NCI-H1417 treated with DMSO at 0.1 percent for 48 hours (cell line): ENCODE data around the gene MAPK8IP2.
"Not testable (repeated sequence)": the region's sequence is repeated elsewhere in the genome, so short reads cannot be mapped to it uniquely, and the experiment has no call there.

Experiments
- DNase-seq: peaks from one replicate; lab custom pipeline; 2025; lab: John Stamatoyannopoulos, UW

Gene MAPK8IP2

DNA sequence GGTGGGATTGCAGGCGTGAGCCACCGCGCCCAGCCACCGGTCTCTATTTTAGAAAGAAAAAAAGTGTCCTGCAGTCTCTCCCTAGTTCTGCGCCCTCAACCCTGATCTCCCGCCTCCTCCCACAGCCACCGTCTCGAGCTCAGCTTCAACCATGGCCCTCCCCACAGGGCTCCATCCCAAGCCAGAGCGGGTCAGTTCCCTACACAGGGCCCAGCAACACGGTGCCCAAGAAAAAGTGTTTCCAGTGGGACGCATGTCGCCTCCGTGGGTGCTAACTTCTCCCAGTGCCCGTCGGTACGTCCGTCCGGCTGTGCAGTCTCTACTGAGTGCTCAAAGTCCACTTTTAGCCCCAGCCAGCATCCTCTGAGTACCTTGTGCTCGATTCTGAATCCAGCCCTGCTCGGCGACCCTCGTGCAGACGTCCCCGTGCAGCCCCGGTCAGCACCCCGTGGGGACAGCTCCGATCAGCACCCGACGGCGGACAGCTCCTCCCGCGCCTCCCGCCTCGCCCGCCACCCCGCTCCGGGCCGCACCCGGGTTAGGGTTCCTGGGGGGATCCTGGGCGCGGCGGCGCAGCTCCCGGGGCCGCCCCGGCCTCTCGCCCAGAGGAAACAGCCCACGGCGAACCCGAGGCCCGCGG lies 657 bp upstream of the MAPK8IP2 start:
- no peak for DNase-seq

DNA sequence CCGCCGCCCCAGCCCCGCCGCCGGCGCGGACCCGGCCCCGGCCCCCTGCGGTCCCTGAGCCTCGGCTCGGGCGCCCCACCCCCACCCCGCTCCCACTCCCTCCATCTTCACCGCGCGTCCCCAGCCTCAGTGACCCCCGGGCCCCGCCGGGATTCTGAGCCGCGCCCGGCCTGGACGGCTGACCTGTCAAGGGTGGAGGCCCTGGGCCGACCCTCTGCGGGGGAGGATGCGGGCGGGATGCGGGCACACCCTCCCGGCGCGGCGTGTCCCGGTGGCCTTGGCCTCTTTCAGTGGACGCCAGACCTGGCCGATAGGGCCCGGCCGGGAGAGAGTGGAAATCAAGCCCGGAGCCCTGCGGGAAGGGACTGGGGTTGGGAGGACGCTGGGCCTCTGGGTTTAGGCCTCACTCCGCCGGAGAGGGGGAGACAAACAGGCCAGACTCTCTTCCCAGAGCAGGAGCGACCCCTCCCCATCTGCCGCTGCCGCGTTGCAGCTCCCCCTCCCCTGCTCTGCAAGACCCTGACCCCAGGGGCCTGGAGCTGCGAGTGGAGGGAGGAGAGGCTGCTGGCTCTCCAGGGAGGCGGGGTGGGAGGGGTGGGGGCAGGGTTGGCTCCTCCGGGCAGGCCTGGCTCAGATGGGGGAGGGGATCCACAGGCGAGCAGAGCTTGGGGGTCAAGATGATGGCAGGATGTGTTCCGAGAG lies 525 bp downstream of the MAPK8IP2 start:
- DNase-seq = no peak

DNA sequence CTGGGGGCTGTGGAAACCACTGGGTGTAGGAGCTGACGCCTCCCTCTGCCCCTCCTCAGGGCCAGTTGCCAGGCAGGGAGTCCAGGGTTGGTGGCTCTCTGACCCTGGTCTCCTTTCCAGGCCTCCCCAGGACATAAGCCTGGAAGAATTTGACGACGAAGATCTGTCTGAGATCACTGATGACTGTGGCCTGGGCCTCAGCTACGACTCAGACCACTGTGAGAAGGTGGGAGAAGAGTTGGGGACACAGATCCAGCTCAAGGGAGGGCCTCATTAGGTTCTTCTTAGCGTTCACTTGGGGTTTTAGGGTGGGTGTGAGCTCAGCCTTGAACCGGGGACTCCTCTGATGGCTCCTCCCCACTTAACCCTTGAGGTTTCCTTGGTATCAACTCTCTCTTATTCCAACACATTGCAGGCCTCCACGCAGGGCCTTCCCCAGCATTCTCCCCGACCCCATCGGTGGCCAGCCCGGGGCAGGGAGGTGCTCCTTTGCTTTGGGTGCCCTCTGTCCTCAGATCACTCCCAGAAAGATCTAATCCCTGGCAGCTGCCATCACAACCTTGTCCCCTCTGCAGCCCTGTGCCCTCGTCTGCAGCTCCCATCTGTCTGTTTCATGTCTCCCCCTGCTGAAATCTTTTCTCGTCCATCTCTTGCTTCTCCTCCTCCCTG lies 1.2 kb downstream of the MAPK8IP2 start:
- DNase-seq = no peak

DNA sequence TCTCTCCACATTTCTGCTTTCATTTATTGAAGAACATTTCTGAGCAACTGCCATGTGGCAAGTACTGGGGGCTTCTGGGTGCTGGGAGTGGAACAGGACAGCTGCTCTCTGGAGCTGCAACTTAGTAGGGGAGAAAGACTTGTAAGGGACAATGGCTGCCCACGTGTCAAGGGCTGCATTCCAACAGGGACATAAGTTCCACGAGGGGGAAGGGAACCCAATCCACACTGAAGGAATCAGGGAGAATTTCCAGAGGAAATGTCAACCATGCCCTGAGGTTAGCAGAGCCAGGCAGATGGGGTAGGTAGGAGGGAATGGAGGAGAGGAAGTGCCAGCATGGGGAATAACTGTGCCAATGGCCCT lies 1.7 kb downstream of the MAPK8IP2 start:
- DNase-seq = no peak

DNA sequence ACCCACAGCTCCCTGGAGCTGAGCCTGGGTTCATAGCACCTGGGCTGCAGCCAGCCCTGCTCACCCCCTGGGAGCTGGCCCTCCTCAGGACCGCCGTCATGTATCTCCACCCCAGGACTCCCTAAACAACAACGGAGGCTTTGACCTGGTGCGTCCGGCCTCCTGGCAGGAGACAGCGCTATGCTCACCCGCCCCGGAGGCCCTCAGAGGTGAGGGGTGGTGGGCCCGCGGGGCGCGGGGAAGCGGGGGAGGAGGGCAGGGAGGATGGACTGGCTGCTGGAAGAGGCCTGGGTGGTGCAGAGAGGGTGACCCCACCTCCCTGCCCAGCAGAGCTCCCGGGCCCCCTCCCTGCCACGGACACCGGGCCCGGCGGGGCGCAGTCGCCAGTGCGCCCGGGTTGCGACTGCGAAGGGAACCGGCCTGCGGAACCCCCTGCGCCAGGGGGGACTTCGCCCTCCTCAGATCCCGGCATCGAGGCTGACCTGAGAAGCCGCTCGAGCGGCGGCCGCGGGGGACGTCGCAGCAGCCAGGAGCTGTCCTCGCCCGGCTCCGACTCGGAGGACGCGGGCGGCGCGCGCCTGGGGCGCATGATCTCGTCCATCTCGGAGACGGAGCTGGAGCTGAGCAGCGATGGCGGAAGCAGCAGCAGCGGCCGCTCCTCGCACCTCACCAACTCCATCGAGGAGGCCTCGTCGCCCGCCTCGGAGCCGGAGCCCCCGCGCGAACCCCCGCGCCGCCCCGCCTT lies 3.1 kb downstream of the MAPK8IP2 start:
- no peak for DNase-seq

DNA sequence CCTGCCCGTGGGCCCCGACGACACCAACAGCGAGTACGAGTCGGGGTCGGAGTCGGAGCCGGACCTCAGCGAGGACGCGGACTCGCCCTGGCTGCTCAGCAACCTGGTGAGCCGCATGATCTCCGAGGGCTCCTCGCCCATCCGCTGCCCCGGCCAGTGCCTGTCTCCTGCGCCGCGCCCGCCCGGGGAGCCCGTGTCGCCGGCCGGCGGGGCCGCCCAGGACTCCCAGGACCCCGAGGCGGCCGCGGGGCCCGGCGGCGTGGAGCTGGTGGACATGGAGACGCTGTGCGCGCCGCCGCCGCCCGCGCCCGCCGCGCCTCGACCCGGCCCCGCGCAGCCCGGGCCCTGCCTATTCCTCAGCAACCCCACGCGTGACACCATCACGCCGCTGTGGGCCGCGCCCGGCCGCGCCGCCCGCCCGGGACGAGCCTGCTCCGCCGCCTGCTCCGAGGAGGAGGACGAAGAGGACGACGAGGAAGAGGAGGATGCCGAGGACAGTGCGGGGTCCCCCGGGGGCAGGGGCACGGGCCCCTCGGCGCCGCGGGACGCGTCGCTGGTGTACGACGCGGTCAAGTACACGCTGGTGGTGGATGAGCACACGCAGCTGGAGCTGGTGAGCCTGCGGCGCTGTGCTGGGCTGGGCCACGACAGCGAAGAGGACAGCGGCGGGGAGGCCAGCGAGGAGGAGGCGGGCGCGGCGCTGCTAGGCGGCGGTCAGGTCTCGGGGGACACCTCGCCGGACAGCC lies 3.8 kb downstream of the MAPK8IP2 start:
- DNase-seq = no peak

DNA sequence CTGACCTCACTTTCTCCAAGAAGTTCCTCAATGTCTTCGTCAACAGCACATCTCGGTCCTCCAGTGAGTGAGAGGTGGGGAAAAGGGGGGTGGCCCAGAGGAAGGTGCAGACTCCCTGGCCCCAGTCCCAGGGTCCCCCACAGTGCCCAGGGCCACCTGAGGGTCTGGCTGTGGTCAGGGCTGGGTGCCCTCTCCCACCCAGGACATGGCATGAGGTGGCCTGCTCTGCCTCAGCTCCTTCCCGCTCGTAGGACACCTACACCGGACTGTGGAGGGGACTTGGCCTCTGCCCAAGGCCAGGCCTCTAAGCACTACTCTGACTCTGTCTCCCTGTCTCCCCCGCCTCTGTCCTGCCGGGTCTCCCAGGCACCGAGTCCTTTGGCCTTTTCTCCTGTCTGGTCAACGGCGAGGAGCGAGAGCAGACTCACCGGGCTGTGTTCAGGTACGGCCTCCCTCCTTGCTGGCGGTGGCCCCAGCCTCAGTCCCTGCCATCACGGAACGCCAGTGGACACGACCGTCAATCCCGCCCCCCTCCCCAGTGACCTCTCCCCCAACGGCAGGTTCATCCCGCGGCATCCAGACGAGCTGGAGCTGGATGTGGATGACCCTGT lies 4.5 kb downstream of the MAPK8IP2 start:
- DNase-seq = no peak

DNA sequence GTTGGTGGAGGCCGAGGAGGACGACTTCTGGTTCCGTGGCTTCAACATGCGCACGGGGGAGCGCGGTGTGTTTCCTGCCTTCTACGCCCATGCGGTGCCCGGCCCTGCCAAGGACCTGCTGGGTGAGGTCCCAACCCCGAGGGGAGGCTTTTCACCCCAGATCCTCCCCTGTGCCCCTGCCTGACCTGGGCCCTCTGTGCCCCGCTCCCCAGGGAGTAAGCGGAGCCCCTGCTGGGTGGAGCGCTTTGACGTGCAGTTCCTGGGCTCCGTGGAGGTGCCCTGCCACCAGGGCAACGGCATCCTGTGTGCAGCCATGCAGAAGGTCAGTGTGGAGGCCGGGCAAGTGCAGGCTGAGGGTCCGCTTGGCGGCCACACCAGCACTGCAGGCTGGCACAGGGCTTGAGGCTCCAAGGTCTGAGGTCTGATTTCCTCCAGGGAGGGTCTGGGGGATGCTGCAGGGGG lies 5.1 kb downstream of the MAPK8IP2 start:
- DNase-seq = no peak

DNA sequence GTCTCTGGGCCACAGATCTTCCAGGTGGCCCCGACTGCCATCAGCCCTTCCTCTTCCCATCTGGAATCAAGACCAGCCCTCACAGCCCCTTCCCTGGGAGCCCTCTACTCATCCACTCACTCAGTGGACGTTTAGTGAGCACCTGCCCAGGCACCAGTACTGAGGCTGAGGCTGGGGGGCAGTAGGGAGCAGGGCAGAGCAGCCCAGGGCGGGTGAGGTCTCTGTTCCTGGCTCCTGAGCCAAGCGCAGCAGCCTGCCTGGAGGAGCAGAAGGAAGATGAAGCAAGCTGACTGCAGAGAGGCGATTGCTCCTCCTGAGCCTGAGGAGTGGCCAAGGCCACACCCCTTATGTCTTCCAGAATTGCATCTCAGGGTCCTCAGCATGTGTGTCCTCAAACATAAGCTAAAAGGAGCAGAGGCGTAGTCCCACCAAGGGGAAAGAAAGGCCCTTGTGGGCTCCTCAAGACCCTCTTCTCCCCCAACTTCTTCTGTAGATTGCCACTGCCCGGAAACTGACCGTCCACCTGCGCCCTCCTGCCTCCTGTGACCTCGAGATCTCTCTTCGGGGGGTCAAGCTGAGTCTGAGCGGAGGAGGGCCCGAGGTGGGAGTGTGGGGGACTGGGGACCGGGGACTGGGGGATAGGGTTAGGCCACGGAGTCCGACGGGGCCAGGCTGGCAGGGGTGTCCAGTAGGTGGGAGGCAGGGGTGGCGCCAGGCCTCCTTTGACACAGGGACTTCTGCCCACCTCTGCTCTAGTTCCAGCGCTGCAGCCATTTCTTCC lies 5.8 kb downstream of the MAPK8IP2 start:
- DNase-seq = no peak

DNA sequence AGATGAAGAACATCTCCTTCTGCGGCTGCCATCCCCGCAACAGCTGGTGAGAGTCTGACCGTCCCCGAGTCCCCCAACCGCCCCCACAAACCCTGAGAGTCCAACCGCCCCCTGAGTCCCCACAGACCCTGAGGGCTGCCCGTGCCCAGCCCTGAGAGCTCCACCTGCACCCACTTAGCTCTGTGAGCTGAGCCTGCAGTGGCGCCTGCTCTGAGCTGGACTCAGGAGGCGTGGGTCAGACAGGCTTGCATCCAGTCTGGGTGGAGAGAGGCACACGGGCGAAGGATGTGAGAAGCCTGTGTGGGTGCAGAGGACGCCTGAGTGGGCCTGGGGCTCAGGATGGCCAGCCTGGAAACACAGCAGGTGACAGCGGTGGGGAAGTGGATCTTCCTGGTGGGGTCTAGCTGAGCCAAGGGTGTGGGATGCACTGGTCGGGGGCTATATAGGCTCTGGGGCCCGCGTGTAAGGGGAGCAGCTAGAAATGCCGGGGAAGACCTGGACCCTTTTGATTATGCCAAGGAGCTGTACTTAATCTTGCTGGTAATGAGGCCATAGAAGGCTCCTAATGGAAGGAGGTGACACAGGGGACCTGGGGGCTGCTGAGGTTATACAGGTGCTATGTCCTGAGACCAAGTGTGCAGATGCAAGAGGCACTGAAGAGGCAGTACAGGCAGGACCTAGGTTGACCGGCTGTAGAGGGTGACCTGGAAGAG lies 6.5 kb downstream of the MAPK8IP2 start:
- no peak for DNase-seq

DNA sequence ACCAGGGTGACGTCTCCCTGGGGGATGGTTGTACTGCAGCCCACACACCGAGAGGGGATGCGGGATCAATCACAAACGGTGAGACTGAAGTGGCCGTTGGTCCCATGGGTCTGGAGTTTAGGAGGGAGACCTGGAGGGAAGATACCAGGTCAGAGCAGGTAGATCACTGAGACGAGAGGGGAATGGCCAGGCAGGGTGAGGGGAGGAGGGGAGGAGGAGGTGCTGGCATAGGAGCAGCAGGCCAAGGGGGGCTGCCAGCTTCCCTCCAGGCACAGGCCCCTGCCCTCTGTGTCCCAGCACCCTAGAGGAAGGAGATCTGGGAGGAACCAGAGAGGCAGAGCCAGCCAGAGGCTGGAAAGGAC lies 7.0 kb downstream of the MAPK8IP2 start:
- DNase-seq = no peak

DNA sequence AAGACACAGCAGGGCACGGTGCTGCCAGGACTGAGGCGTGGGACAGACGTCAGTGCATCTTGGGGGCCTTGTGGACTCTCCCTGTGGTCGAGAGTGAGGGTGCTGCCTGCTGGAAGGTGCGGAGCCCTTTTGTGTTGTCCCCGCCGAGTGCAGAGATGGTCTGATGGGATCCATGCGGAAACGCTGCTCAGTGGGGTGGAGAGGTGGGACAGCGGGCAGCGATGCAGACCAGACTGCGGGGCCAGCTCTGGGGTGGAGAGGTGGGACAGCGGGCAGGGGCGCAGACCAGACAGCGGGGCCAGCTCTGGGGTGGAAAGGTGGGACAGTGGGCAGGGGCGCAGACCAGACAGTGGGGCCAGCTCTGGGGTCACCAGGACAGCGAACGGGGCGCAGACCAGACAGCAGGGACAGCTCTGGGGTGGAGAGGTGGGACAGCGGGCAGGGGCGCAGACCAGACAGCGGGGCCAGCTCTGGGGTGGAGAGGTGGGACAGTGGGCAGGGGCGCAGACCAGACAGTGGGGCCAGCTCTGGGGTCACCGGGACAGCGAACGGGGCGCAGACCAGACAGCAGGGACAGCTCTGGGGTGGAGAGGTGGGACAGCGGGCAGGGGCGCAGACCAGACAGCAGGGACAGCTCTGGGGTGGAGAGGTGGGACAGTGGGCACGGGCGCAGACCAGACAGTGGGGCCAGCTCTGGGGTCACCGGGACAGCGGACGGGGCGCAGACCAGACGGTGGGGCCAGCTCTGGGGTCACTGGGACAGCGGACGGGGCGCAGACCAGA lies 7.7 kb downstream of the MAPK8IP2 start:
- not testable (repeated sequence) for DNase-seq

DNA sequence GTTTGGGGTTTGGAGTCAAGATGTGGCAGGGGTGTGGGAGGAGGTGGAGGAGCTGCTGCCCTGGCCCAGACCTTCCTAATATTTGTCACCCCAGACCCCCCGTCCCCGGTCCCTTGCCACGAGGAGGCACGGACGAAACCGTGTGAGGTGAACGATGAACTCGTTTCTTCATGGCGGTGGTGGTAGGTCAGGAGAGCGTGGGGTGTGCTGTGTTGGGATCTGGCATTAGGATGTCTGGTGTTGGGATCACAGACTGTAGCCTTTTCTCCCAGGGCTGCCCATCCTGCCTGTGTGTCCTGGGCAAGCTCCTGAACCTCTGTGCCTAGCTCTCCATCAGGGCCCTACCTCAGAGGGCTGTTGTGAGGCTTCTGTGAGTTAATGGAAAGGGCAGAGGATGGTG lies 8.4 kb downstream of the MAPK8IP2 start:
- no peak for DNase-seq

DNA sequence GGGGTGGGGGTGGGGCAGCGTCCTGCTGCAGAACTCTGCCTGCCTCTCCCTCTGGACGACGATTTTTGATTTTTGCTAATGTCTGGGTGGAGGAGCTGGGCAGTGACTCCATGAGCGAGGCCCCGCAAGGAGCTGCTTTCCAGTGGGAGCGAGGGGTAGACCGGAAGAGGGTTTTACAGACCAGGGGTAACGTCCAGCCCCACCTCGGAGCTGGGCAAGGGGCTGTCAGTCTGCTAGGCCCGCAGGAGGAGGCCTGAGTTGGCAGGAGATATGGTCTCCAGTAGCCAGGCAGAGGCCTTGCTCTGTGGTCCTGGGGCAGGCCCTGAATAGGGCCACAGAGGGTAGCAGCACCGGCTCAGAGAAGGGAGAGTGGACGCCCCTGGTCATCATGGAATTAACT lies 9.0 kb downstream of the MAPK8IP2 start:
- DNase-seq = no peak

DNA sequence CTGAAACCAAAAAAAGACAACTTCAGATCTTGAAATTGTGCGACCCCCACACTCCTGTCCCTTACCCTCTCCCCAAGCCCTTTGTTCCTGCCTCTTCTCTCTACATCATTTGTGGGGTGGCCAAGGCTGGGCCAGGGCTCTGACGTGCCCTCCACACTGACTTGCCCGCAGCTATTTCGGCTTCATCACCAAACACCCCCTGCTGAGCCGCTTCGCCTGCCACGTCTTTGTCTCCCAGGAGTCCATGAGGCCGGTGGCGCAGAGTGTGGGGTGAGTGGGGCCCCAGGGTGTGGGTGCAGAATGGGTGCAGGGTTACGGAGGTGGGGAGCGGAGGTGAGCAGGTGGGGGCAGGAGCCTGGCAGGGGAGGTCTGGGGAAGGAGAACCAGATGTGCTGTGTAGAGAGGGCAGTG lies 9.5 kb downstream of the MAPK8IP2 start:
- no peak for DNase-seq

DNA sequence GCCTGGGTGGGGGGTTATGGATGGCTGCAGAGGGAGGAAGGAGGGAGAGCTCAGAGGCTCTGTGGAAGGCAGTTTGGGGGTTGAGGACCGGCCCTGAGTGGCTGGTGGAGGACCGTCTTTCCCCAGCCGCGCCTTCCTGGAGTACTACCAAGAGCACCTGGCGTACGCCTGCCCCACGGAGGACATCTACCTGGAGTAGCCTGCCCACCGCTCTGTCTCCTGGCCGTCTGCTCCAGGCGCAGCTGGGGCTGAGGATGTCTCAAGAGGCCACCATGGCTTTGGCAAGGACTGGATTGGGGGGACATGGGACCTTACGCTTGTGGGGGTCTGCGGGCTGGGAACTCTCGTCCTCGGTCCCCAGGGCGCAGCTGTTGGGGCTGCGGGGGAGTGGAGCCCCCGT lies 10.0 kb downstream of the MAPK8IP2 start:
- no peak for DNase-seq

DNA sequence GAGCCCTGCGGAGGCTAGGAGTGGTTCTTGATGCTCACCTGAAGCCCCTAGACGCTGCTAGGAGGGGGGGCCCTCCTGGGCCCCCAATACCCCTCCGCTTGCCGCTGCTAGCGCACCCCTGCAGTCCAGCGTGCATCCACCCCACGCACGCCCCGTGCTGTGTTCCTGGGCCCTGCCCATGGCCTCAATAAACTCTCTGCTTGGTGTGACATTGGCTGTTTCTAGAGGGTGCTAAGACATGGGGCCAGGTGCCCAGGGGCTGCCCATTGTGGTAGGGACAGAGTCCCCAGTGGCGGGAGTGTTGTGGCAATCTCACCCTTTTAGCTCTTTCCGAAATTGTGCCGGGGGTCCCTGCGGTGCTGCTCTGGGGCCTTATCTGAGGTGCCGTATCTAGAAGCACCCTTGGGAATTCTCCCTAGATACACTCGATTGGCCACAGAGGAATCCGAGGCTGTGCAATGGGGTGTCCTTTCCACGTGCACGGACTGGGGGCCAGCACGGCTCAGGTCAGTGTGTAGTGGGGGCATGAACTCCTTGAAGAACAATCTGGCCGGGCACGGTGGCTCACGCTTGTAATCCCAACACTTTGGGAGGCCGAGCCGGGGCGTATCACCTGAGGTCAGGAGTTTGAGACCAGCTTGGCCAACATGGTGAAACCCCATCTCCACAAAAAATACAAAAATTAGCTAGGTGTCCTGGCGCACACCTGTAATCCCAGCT lies 10.9 kb downstream of the MAPK8IP2 start:
- DNase-seq = no peak

DNA sequence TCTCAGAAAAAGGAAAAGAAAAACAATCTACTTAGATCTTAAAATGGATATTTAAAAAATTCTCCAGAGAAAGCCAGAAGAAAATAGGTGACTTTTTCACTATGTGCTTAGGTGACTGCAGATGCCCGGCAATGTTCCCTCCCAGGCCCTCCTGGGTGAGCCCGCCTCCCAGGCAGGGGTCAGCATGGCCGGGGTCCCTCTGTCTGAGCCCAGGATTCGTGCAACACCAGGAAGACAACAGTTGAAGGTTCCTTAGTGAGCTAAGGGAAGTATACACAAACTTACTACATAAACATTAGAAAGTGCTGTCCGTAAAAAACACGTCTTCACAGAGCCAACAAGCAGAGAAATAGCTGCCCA lies 11.6 kb downstream of the MAPK8IP2 start:
- DNase-seq = no peak
